Neural progenitor cell (in vitro differentiated cells): ENCODE data around the gene TMSB15A. TPM values are rescaled to one million over a fixed set of nuclear protein-coding genes. Genes with fewer than 3 reads are reported as not detected.
"Not testable (repeated sequence)": the region's sequence is repeated elsewhere in the genome, so short reads cannot be mapped to it uniquely, and the experiment has no call there.

Source experiments
- DNase-seq: peaks from one replicate; pipeline ENCODE4 v3.0.0-alpha.2; 2016; ENCODE audit warnings: low spot score
- H2AFZ ChIP-seq: fragments of 200-600 bp; sonication (generic); replicated peaks from 2 replicates; pipeline ENCODE4 v1.6.1; 2016; ENCODE audit warnings: antibody characterized with exemption
- H3F3A ChIP-seq: fragments of 200-600 bp; sonication (generic); 2 replicates; pipeline ENCODE4 v1.6.1; 2016; ENCODE audit warnings: antibody characterized with exemption, low read depth
- H3K27ac ChIP-seq: fragments of 200-600 bp; sonication (generic); 2 replicates; pipeline ENCODE4 v1.5.1; 2016; ENCODE audit warnings: mild to moderate bottlenecking
- H3K27me3 ChIP-seq: fragments of 200-600 bp; sonication (generic); 2 replicates; pipeline ENCODE4 v1.6.1; 2016; ENCODE audit warnings: mild to moderate bottlenecking, moderate library complexity
- H3K36me3 ChIP-seq: fragments of 200-600 bp; sonication (generic); 2 replicates; pipeline ENCODE4 v1.5.1; 2016
- H3K4me1 ChIP-seq: fragments of 200-600 bp; sonication (generic); 2 replicates; pipeline ENCODE4 v1.6.1; 2016; ENCODE audit warnings: mixed run types
- H3K4me2 ChIP-seq: fragments of 200-600 bp; sonication (generic); 2 replicates; pipeline ENCODE4 v1.6.1; 2016
- H3K4me3 ChIP-seq: fragments of 200-600 bp; sonication (generic); 2 replicates; pipeline ENCODE4 v1.5.1; 2016
- H3K79me2 ChIP-seq: fragments of 200-600 bp; sonication (generic); 2 replicates; pipeline ENCODE4 v1.6.1; 2016; ENCODE audit warnings: low read depth
- H3K9ac ChIP-seq: fragments of 200-600 bp; sonication (generic); 2 replicates; pipeline ENCODE4 v1.6.1; 2016
- H3K9me3 ChIP-seq: fragments of 200-600 bp; sonication (generic); 2 replicates; pipeline ENCODE4 v1.5.1; 2016; ENCODE audit warnings: low read depth
- H4K20me1 ChIP-seq: fragments of 200-600 bp; sonication (generic); 2 replicates; pipeline ENCODE4 v1.6.1; 2016; ENCODE audit warnings: low read depth
- H3K27ac Mint-ChIP-seq: 3 replicates; pipeline ENCODE4 v1.8.0; 2021; ENCODE audit warnings: mixed read lengths
- H3K27me3 Mint-ChIP-seq: 2 replicates; pipeline ENCODE4 v1.8.0; 2022; ENCODE audit warnings: low read depth, mild to moderate bottlenecking, inconsistent platforms, moderate library complexity, mixed read lengths; ENCODE audit not compliant: insufficient read depth
- H3K36me3 Mint-ChIP-seq: 3 replicates; pipeline ENCODE4 v1.8.0; 2021; ENCODE audit warnings: mixed read lengths
- H3K4me1 Mint-ChIP-seq: 3 replicates; pipeline ENCODE4 v1.8.0; 2021; ENCODE audit warnings: mixed read lengths
- H3K4me3 Mint-ChIP-seq: 3 replicates; pipeline ENCODE4 v1.8.0; 2021; ENCODE audit warnings: mild to moderate bottlenecking, moderate library complexity, mixed read lengths
- H3K9me3 Mint-ChIP-seq: 3 replicates; pipeline ENCODE4 v1.8.0; 2020; ENCODE audit warnings: mixed read lengths
- CTCF ChIP-seq: fragments of 200-600 bp; sonication (generic); IDR thresholded peaks from 2 replicates; pipeline ENCODE4 v1.5.1; 2017; ENCODE audit warnings: antibody characterized with exemption, mild to moderate bottlenecking
- EZH2 ChIP-seq: fragments of 200-600 bp; sonication (generic); IDR thresholded peaks from 2 replicates; pipeline ENCODE4 v1.6.1; 2017; ENCODE audit warnings: antibody characterized with exemption, mild to moderate bottlenecking, moderate library complexity
- EZH2phosphoT487 ChIP-seq: fragments of 200-600 bp; sonication (generic); IDR thresholded peaks from 2 replicates; pipeline ENCODE4 v1.6.1; 2017; ENCODE audit warnings: antibody characterized with exemption
- total RNA-seq: library from RNA; depleted of rRNA; stranded (reverse); fragments of >200 nt; gene quantifications from 2 replicates; pipeline ENCODE4 v1.2.3, GENCODE V29; 2015; ENCODE audit warnings: low replicate concordance

Gene TMSB15A
- total RNA-seq, 1 donor from 2014 or later, result 1,054 TPM

- no peaks in the 10 kb centered on the region for H3K36me3 Mint-ChIP-seq
- no peaks in the 10 kb centered on the region for H3K79me2 ChIP-seq
- no peaks in the 10 kb centered on the region for H3K4me1 ChIP-seq
- TF ChIP-seq CTCF (no peak), EZH2 (no peak), EZH2phosphoT487 (no peak)
- no peaks in the 10 kb centered on the region for H3K4me1 Mint-ChIP-seq
- no peaks in the 10 kb centered on the region for H3K36me3 ChIP-seq
- H3K27me3 ChIP-seq, result no peaks in the 10 kb centered on the region
- H3K27ac ChIP-seq, result no peak overlapping the region
- H2AFZ ChIP-seq, result no peak overlapping the region
- H4K20me1 ChIP-seq, result no peaks in the 10 kb centered on the region
- peaks cover 5% of the 10 kb centered on the region for H3K9me3 Mint-ChIP-seq
- no peak overlapping the region for H3K4me3 Mint-ChIP-seq
- H3K27me3 Mint-ChIP-seq, result peaks cover under 1% of the 10 kb centered on the region
- no peak overlapping the region for H3K4me3 ChIP-seq
- no peaks in the 10 kb centered on the region for H3F3A ChIP-seq
- DNase-seq, result no peak
- no peak overlapping the region for H3K9ac ChIP-seq
- no peak overlapping the region for H3K27ac Mint-ChIP-seq
- H3K9me3 ChIP-seq, result no peaks in the 10 kb centered on the region
- no peak overlapping the region for H3K4me2 ChIP-seq
These were observed 24.8 kb downstream of the TMSB15A start for GRCh38 chrX:102491766-102492165.

- not testable (repeated sequence) for H3K4me1 Mint-ChIP-seq, H3K4me3 Mint-ChIP-seq, H2AFZ ChIP-seq, H3K9me3 Mint-ChIP-seq, H3K4me1 ChIP-seq, H3K27me3 Mint-ChIP-seq, H3K9ac ChIP-seq, H3F3A ChIP-seq, H3K36me3 Mint-ChIP-seq, H3K79me2 ChIP-seq, DNase-seq, H3K27ac Mint-ChIP-seq, H3K9me3 ChIP-seq, H4K20me1 ChIP-seq, H3K4me2 ChIP-seq, H3K27me3 ChIP-seq, H3K36me3 ChIP-seq, H3K27ac ChIP-seq, H3K4me3 ChIP-seq
These were observed 37.8 kb downstream of the TMSB15A start for GRCh38 chrX:102478765-102479164.

- not testable (repeated sequence) for H3K36me3 ChIP-seq, H4K20me1 ChIP-seq, H3K4me1 ChIP-seq, H3K9me3 Mint-ChIP-seq, H3K9ac ChIP-seq, H3K27me3 ChIP-seq, H3F3A ChIP-seq, H3K27ac ChIP-seq, H3K4me3 ChIP-seq, H3K27me3 Mint-ChIP-seq, DNase-seq, H3K36me3 Mint-ChIP-seq, H3K4me3 Mint-ChIP-seq, H3K79me2 ChIP-seq, H3K4me2 ChIP-seq, H3K4me1 Mint-ChIP-seq, H3K27ac Mint-ChIP-seq, H2AFZ ChIP-seq, H3K9me3 ChIP-seq
These were observed 44.7 kb downstream of the TMSB15A start, which contains the start of gene TCP11X2 for GRCh38 chrX:102471762-102472220. TCP11X2 (minus strand) TSS chrX:102471812.

GRCh38 chrX:102470215-102470614, 46.3 kb downstream of the TMSB15A start:
- not testable (repeated sequence) for H3K4me3 ChIP-seq, H3K27me3 Mint-ChIP-seq

More at GRCh38 chrX:102470215-102470614, 46.3 kb downstream of the TMSB15A start:
- not testable (repeated sequence) for H3K27ac ChIP-seq, H3K36me3 ChIP-seq, H3K9me3 ChIP-seq, H3K9ac ChIP-seq, H3K4me1 Mint-ChIP-seq, H3K4me1 ChIP-seq, H3F3A ChIP-seq, H3K79me2 ChIP-seq, DNase-seq, H3K36me3 Mint-ChIP-seq, H3K4me3 Mint-ChIP-seq, H3K27me3 ChIP-seq, H4K20me1 ChIP-seq, H3K27ac Mint-ChIP-seq, H2AFZ ChIP-seq, H3K4me2 ChIP-seq, H3K9me3 Mint-ChIP-seq

Other genes with a start within 250 kb of the TMSB15A start
- 0.96 and 2.2 TPM in 2 replicates for gene NXF2B, start 76.7 kb downstream of the TMSB15A start, total RNA-seq
- 0.88 and 1.1 TPM in 2 replicates for gene TCP11X2, start 44.9 kb downstream of the TMSB15A start, total RNA-seq
- 26.8 and 33.8 TPM in 2 replicates for gene ARMCX5, start 82.8 kb upstream of the TMSB15A start, total RNA-seq
- 7.0 and 7.3 TPM in 2 replicates for gene GPRASP1, start 134.7 kb upstream of the TMSB15A start, total RNA-seq
- 39.0 and 44.0 TPM in 2 replicates for gene GPRASP2, start 195.7 kb upstream of the TMSB15A start, total RNA-seq
- 20.0 and 20.3 TPM in 2 replicates for gene GPRASP3, start 204.0 kb upstream of the TMSB15A start, total RNA-seq